GM12878 (cell line): Measurements from ENCODE around the gene EXD1. TPM values are rescaled to one million over a fixed set of nuclear protein-coding genes. Genes with fewer than 3 reads are reported as not detected.

Experiments used
- ATAC-seq: fragments of 200-7000 bp; cut with Tn5 transposase; 3 replicates; pipeline ENCODE4 v1.9.1; 2020; ENCODE audit warnings: mild to moderate bottlenecking, moderate library complexity
- BruUV-seq: library from RNA; stranded (reverse); fragments of 400-500 nt; replicated peaks from 2 replicates; lab custom pipeline; 2021; lab: Mats Ljungman, UMichigan
- CTCF ChIA-PET: fragments of 300-600 bp; sonication (Branson Sonifier 250); formaldehyde crosslinking; extraction: SDS; loops from one replicate; lab custom pipeline; 2021; ENCODE audit warnings: inconsistent platforms; lab: Yijun Ruan, JAX
- POLR2A ChIA-PET: fragments of 350-600 bp; formaldehyde crosslinking; extraction: SDS; loops from one replicate; lab custom pipeline; 2021; ENCODE audit warnings: inconsistent platforms; lab: Charles Lee
- RAD21 ChIA-PET: fragments of 300-600 bp; sonication (Branson Sonifier 250); formaldehyde crosslinking; loops from one replicate; lab custom pipeline; 2023; ENCODE audit warnings: antibody characterized with exemption; ENCODE audit not compliant: unreplicated experiment; lab: Charles Lee
- SMC1A ChIA-PET: fragments of 300-600 bp; sonication (Branson Sonifier 250); formaldehyde crosslinking; loops from one replicate; lab custom pipeline; 2023; ENCODE audit not compliant: unreplicated experiment, uncharacterized antibody; lab: Charles Lee
- DNase-seq: peaks from one replicate; pipeline ENCODE4 v3.0.0-alpha.2; 2011; ENCODE audit warnings: low read depth, low spot score
- FAIRE-seq: peaks from 3 replicates; lab custom pipeline; 2011; peaks lifted over from hg19 to GRCh38; lab: Jason Lieb, UNC
- H2AFZ ChIP-seq: 2 replicates; pipeline ENCODE4 v1.6.0; 2011; ENCODE audit warnings: low read depth, low read length, control low read depth; ENCODE audit not compliant: control insufficient read depth
- H3K27ac ChIP-seq: 2 replicates; pipeline ENCODE4 v1.5.1; 2011; ENCODE audit warnings: control low read depth; ENCODE audit not compliant: control insufficient read depth, insufficient read depth
- H3K27me3 ChIP-seq, 2 experiments: replicated peaks in 1 of 2; 2 replicates each; pipeline versions ENCODE4 v1.6.0 to v1.6.1; 2011; ENCODE audit warnings: low read length in 1 of 2; ENCODE audit not compliant: control insufficient read depth in 2 of 2, insufficient read depth in 2 of 2
- H3K36me3 ChIP-seq, 2 experiments: 2 replicates each; pipeline ENCODE4 v1.5.1; 2011; ENCODE audit warnings: low read length in 1 of 2; ENCODE audit not compliant: control insufficient read depth in 2 of 2, insufficient read depth in 2 of 2
- H3K4me1 ChIP-seq: 2 replicates; pipeline ENCODE4 v1.6.1; 2011; ENCODE audit warnings: mild to moderate bottlenecking, low read length, moderate library complexity, mixed read lengths; ENCODE audit not compliant: control insufficient read depth, insufficient read depth
- H3K4me2 ChIP-seq: 2 replicates; pipeline ENCODE4 v1.6.0; 2011; ENCODE audit warnings: control low read depth; ENCODE audit not compliant: control insufficient read depth, insufficient read depth
- H3K4me3 ChIP-seq: fragments of 200-600 bp; sonication (generic); 2 replicates; pipeline ENCODE4 v1.5.1; 2016
- H3K79me2 ChIP-seq: 2 replicates; pipeline ENCODE4 v1.6.0; 2011; ENCODE audit warnings: low read length; ENCODE audit not compliant: control insufficient read depth, insufficient read depth
- H3K9ac ChIP-seq: 2 replicates; pipeline ENCODE4 v1.8.0; 2011; ENCODE audit warnings: low read length, control low read depth, mixed read lengths; ENCODE audit not compliant: control insufficient read depth, insufficient read depth
- H3K9me3 ChIP-seq: replicated peaks from 3 replicates; pipeline ENCODE4 v1.5.1; 2011; ENCODE audit warnings: mild to moderate bottlenecking, low read length; ENCODE audit not compliant: control insufficient read depth, insufficient read depth
- H4K20me1 ChIP-seq: 2 replicates; pipeline ENCODE4 v1.6.0; 2011; ENCODE audit not compliant: control insufficient read depth, insufficient read depth
- CBX5 ChIP-seq: sonication (generic); IDR thresholded peaks from 2 replicates; pipeline ENCODE4 v1.6.1; 2016; ENCODE audit warnings: low read depth, moderate library complexity, mild to moderate bottlenecking, inconsistent platforms
- IKZF1 ChIP-seq: fragments of 450-650 bp; conservative IDR thresholded peaks from 2 replicates; pipeline ENCODE4 v1.6.1; 2017; ENCODE audit warnings: antibody characterized with exemption, mild to moderate bottlenecking
- JUNB ChIP-seq: IDR thresholded peaks from 2 replicates; pipeline ENCODE4 v1.6.1; 2016; ENCODE audit warnings: antibody characterized with exemption, mild to moderate bottlenecking
- MTA3 ChIP-seq: IDR thresholded peaks from 2 replicates; pipeline ENCODE4 v1.6.1; 2012; ENCODE audit warnings: low read length, inconsistent platforms, borderline replicate concordance
- NFIC ChIP-seq: IDR thresholded peaks from 2 replicates; pipeline ENCODE4 v1.6.1; 2012; ENCODE audit warnings: low read depth, mild to moderate bottlenecking, inconsistent platforms, low read length, moderate library complexity
- NR2F1 ChIP-seq: fragments of 450-650 bp; conservative IDR thresholded peaks from 2 replicates; pipeline ENCODE4 v1.6.1; 2017; ENCODE audit warnings: mild to moderate bottlenecking
- TAF1 ChIP-seq: IDR thresholded peaks from 2 replicates; pipeline ENCODE4 v1.6.1; 2011; ENCODE audit warnings: mild to moderate bottlenecking, low read depth, low read length, borderline replicate concordance
- ZBED1 ChIP-seq: IDR thresholded peaks from 2 replicates; pipeline ENCODE4 v1.6.1; 2016; ENCODE audit warnings: borderline replicate concordance
- WGBS: methylation state at CpG from one replicate; pipeline ENCODE4 v1.1.6; 2016; ENCODE audit warnings: low lambda C conversion rate; ENCODE audit not compliant: insufficient replicate concordance, insufficient coverage; ENCODE audit errors: missing lambda C conversion rate; 5-methylcytosine and 5-hydroxymethylcytosine counted together
- in situ Hi-C: fragments of 300-500 bp; cut with MboI; formaldehyde crosslinking; loops from 9 replicates; pipeline ENCODE4 v1.14.3; 2018; ENCODE audit warnings: mixed read lengths
- intact Hi-C: fragments of 100-400 bp; cut with micrococcal nuclease; formaldehyde crosslinking; loops from one replicate; pipeline ENCODE4 v1.14.2; 2022; ENCODE audit not compliant: unreplicated experiment
- polyA plus RNA-seq, 11 experiments: library from polyadenylated mRNA; depleted of rRNA in 4 of 11; unstranded in 6 of 11; stranded (reverse) in 5 of 11; fragments of >200 nt; fragmentation: Nextera tagmentation in 4 of 11; fragmentation: Illumina TruSeq in 1 of 11; extraction: Ambion mirVana in 4 of 11; extraction: Trizol in 1 of 11; gene quantifications; 1 replicate in 1 of 11; 2 replicates in 10 of 11; pipeline versions ENCODE4 v1.2.1 to v1.2.3, GENCODE V29; 2011 to 2016; ENCODE audit warnings: inconsistent platforms in 2 of 11, missing spikeins in 2 of 11, low read depth in 1 of 11
- total RNA-seq, 4 experiments: library from RNA; depleted of rRNA in 3 of 4; stranded (reverse); fragments of >200 nt in 3 of 4; fragmentation: Illumina TruSeq in 1 of 4; extraction: Trizol in 1 of 4; gene quantifications; 2 replicates each; pipeline versions ENCODE4 v1.2.1 to v1.2.3, GENCODE V29; 2013 to 2021
- TF ChIP-seq, protein P1 (sequence below): fragments of 450-650 bp; conservative IDR thresholded peaks from 2 replicates; pipeline ENCODE4 v1.6.1; 2017; ENCODE audit warnings: mild to moderate bottlenecking, moderate library complexity
- TF ChIP-seq, protein P2 (sequence below): IDR thresholded peaks from 2 replicates; pipeline ENCODE4 v1.6.1; 2011; ENCODE audit warnings: borderline replicate concordance, low read depth, mild to moderate bottlenecking, moderate library complexity, mixed read lengths, low read length; ENCODE audit not compliant: insufficient read depth; ENCODE audit errors: extremely low read length

The EXD1 gene
- total and polyA plus RNA-seq, 10 of the 15 experiments (the other 5 are each of a cell fraction or from before 2014, with no cell fraction given): 0.19 TPM; not detected in 9

DNA sequence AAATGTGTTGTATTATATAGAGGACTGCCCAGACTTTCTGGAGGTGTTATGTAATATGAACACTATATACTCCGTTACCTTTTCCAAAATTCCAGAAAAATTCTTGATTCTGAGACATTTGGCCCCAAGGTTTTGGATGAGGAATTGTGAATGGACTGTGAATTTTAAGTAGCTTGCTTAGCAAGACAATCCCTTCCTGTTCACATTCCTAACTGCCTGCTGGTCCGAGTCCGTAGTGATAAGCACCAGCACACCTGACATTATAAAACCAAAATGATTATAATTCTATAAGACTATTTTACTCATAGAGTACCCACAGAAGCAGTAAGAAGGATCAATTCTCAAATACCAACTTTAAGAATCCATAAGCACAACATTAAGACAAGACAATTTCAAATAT lies 11.2 kb downstream of the EXD1 start (continued):
- TF ChIP-seq, protein P1, sequence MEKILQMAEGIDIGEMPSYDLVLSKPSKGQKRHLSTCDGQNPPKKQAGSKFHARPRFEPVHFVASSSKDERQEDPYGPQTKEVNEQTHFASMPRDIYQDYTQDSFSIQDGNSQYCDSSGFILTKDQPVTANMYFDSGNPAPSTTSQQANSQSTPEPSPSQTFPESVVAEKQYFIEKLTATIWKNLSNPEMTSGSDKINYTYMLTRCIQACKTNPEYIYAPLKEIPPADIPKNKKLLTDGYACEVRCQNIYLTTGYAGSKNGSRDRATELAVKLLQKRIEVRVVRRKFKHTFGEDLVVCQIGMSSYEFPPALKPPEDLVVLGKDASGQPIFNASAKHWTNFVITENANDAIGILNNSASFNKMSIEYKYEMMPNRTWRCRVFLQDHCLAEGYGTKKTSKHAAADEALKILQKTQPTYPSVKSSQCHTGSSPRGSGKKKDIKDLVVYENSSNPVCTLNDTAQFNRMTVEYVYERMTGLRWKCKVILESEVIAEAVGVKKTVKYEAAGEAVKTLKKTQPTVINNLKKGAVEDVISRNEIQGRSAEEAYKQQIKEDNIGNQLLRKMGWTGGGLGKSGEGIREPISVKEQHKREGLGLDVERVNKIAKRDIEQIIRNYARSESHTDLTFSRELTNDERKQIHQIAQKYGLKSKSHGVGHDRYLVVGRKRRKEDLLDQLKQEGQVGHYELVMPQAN: no peak

DNA sequence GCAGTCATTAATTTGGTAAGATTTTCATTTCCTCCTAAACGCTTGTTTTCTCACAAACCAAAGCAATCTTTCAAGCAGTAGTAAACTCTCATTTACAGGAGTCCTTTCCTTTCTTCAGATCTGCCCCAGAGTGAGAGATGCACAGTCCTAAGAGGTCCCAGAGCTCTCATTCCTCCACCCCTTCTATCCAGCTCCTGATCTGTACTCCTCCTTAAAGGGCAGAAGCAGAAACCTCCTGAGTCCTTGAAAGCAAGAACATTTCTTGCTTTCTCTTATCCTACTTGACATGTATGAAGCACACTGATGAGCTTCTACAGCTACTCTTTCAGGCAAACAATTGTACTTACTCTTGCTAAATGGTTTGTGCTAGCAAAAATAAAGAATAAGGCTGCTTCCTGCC lies 11.7 kb downstream of the EXD1 start:
- Histone ChIP-seq H3K9me3 (no peaks in the 10 kb centered on the region), H3K79me2 (no peaks in the 10 kb centered on the region), H4K20me1 (no peaks in the 10 kb centered on the region), H3K4me3 (no peak overlapping the region), H3K4me2 (no peak overlapping the region), H3K27me3 (peaks cover 0 to 4% of the 10 kb centered on the region in 2 experiments; a peak in 2 of 4 replicates), H3K27ac (no peak overlapping the region), H3K9ac (no peak overlapping the region), H2AFZ (no peak overlapping the region), H3K4me1 (no peaks in the 10 kb centered on the region), H3K36me3 (no peaks in the 10 kb centered on the region)
- RAD21 ChIA-PET: interaction anchor here (0.6 kb wide), 1 partner anchor 20 kb away, joined by 3 read pairs; no protein-coding TSS in a partner anchor
- no TSS peak for BruUV-seq
- ATAC-seq: no peak
- CTCF ChIA-PET: interaction anchor here (1.4 to 1.7 kb wide), 3 partner anchors 9 to 33 kb away, joined by 3 to 5 read pairs (median 4); partner anchors contain the start of gene CHP1
- POLR2A ChIA-PET: interaction anchor here (0.6 to 0.7 kb wide), 2 partner anchors 31 to 440 kb away, joined by 4 to 5 read pairs; no protein-coding TSS in a partner anchor
- TF ChIP-seq NFIC (no peak), JUNB (no peak), ZBED1 (no peak), NR2F1 (no peak), TAF1 (no peak), IKZF1 (no peak), MTA3 (no peak), CBX5 (no peak)
- TF ChIP-seq, protein P2, sequence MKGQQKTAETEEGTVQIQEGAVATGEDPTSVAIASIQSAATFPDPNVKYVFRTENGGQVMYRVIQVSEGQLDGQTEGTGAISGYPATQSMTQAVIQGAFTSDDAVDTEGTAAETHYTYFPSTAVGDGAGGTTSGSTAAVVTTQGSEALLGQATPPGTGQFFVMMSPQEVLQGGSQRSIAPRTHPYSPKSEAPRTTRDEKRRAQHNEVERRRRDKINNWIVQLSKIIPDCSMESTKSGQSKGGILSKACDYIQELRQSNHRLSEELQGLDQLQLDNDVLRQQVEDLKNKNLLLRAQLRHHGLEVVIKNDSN: no peak
- FAIRE-seq: no peak
- intact Hi-C loops: no loop called here
- no peak for DNase-seq
- WGBS: 0% methylated on average over 1 of the region's 1 CpG
- SMC1A ChIA-PET: interaction anchor here (1.0 kb wide), 1 partner anchor 190 kb away, joined by 3 read pairs; no protein-coding TSS in a partner anchor
- in situ Hi-C loops: no loop called here
